H4 (cell line): ENCODE data around the gene MED13L. TPM values are rescaled to one million over a fixed set of nuclear protein-coding genes. Genes with fewer than 3 reads are reported as not detected.

Experiments
- DNase-seq: peaks from one replicate; pipeline ENCODE4 v3.0.0-alpha.2; 2015; ENCODE audit warnings: low spot score
- total RNA-seq: library from RNA; depleted of rRNA; stranded (reverse); fragments of >200 nt; shearing (Covaris generic); gene quantifications from 2 replicates; pipeline ENCODE4 v1.2.3, GENCODE V29; 2014

MED13L gene
- total RNA-seq, 1 experiment from 2014 or later, result 19.7 TPM

DNA sequence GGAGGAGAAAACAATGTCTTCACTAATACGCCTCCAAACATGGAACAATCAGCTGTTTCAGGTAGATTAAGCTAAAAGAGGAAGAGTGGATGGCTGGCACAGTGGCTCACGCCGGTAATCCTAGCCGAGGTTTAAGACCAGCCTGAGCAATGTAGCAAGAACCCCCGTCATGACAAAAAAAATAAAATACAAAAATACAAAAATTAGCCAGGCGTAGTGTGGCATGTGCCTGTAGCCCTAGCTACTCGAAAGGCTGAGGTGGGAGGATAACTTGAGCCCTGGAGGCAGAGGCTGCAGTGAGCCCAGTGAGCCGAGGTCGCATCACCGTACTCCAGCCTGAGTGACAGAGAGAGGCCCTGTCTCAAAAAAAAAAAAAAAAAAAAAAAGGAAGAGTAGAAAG is 1.2 kb upstream of the MED13L start:
- DNase-seq, result no peak

DNA sequence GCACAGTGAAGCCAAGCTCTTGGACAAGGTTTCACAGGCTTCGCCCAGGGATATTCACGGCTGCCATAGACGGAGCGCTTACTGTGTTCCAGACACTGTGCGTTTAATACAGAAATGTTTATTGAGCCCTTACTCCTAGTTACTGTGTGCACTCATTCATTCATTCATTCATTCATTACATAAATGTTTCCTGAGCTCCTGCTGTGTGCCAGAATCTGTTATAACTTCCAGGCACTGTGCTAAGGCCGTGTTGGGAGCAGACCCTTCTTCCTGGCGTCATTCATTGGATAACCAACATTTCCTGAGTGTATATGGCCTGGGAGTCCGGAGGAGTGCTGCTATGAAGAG is 760 bp upstream of the MED13L start:
- DNase-seq, result no peak

DNA sequence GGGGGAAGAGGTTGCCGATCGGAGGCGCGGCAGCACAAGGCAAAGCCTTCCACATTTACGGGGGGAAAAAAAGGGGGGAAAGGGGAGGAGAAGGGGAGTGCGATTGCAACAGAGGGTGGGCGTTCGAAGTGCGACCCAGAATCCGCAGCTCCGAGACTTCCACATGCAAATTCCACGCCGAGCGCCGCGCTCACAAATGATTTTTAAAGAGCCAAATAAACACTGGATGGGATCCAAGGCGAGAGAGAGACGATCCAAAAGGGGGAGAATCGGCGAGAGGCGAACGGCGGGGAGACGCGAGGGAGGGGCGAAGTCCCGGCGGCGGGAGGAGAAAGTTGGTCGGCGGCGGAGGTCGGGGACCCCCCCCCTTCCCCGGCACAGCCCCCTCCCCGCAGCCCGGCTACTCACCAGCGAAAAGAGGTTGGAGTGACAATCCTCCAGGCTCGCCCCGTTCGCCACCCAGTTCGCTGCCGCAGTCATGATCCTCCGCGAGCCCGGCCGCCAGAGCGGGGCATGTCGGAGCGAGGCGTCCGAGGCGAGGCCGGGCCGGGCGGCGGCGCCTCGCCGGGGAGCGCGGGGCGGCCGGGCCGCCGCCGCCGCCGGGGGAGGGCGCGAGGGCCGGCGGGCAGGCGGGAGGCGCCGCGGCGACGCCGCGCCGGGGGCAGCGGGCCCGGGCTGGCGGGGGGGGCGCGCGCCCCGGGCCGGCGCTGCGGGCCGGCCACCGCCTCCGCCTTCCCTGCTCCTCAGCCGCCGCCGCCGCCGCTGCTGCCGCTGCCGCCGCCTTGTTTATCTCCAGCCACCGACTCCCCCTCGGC is 634 bp downstream of the MED13L start:
- DNase-seq, result peak; percentile 36

DNA sequence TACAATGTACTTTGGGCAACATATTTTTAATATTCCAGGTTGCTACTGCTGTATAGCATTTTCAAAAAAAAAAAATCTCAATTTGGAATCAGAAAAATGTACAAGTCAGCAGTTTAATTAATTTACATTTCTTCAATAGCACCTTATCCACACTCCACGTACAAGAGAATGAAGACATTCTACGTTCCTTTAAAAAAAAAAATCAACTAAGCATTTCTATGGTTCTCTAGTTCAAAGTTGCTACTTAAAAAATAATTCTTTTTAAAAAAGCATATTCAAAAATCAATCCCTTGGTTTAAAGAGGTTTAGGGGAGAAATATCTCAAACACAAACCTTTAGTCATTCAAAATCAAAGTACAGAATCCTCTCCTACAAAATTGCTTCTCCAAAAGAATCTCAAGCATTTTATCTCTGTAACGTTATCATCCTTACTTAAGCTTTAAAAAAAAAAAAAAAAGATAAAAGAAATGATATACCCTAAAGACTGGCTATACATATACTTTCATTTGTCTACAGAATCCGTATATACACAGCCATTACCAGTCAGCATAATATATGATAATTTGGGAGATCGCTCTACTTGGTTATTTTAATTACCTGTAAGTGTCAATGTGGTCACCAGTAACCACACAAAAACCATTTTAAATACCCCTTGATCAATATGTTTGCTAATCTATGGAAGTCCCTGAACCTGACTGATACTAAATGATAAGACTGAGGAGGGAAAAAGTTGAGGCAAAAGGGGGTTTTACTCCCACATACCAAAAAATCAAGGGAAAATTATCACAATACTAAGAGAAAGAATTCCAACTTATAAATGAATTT is 2.7 kb downstream of the MED13L start:
- DNase-seq, result no peak

GRCh38 chr12:116273813-116274550 is 3.5 kb downstream of the MED13L start:
- no peak for DNase-seq

- no peak for DNase-seq
Observed at GRCh38 chr12:116267948-116268347, 9.5 kb downstream of the MED13L start.

- DNase-seq, result no peak
Observed at GRCh38 chr12:116266631-116267349, 10.7 kb downstream of the MED13L start.

- DNase-seq, result no peak
Observed at GRCh38 chr12:116266168-116266601, 11.3 kb downstream of the MED13L start.

GRCh38 chr12:116265351-116266147 is 11.9 kb downstream of the MED13L start:
- no peak for DNase-seq

GRCh38 chr12:116264525-116265070 is 12.9 kb downstream of the MED13L start:
- DNase-seq, result no peak

DNA sequence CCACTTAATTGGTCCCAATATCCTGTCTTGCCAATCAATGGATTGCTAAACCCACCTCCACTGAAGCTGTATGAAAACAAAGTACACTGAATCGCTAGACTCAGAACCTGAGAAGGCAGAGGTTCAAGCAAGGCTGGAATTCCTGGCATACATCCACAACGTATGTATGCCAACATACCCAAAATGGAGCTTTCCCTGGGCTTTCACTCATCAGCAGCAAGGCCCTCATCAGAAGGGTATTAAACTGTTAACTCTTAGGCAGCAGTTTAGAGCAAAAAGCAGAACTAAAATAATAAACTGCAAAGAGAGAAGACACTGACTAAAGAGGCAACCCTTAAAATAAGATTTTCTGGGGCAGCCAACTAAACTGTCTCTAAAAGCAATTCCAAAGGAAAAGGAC is 13.6 kb downstream of the MED13L start:
- DNase-seq, result no peak

GRCh38 chr12:116263431-116263830 is 14.1 kb downstream of the MED13L start:
- DNase-seq, result no peak

GRCh38 chr12:116262741-116263140 is 14.8 kb downstream of the MED13L start:
- no peak for DNase-seq

GRCh38 chr12:116261525-116262100 is 15.9 kb downstream of the MED13L start:
- DNase-seq, result no peak

DNA sequence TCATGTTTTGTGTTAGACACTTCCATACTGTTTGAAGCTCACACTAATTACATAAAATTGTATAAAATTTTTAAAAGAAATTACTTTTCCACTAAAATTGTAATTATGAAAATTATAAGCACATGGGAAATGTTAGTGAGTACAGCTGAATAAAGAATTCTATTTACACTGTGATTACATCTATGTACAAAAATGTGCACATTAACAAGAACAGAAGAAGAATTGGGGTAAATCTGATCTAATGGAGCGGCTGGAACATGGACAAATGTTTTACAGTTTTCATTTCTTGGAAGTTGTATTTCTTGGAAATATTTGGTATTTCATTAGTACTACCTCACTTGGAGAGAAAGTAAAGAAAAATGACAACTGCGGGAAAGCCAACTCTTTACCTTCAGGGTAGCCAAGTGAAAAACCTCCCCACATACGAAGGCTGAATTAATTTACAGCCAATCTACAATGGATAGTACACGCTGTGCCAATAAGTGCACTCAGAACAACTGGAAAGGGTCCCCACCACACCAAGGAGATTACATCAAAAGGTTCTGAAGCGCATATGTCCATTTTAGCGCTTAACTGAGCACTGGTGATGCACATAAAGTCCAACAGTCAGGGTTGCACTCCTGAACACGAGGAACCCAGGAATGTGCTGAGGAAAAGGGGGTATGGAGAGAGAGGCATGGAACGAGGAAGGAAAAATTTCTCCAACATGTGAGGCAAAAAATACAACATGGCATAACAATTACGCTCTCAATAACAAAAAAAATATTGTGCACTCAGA is 17.5 kb downstream of the MED13L start:
- no peak for DNase-seq

DNA sequence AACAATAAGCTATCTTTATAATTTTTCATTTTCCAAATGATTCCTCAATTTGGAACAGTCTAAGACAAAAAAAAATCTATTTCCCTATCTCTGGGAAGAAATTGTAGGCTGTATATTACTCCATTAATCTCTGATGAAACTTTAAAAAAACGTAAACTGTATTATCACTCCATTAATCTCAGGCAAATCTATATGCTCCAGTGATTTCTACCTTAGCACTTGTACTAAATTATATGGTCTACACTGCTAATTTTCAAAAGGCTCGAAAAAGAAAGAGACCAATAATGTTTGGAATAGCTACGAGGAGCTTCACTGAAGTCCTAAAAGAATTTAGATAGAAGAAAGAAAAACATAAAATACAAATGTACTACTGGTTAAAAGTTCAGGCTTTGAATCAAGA is 19.7 kb downstream of the MED13L start:
- no peak for DNase-seq

DNA sequence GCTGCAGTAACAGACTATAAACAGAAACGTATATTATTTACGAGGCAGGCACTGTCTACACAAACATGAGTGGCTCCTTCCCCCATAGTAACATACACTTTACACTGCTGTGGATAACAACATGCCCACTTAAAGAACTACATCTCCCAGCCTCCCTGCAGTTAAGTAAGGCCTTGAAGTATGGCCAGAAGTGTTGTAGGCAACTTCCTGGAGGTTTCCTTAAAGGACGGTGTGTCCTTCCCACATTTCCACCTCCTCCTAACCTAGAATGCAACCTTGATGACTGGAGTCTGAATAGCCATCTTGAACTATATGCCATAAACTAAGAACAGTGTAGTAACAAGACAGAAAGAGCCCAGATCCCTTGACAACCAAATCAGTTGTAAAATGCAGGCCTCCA is 20.3 kb downstream of the MED13L start:
- DNase-seq, result peak; percentile 39

DNA sequence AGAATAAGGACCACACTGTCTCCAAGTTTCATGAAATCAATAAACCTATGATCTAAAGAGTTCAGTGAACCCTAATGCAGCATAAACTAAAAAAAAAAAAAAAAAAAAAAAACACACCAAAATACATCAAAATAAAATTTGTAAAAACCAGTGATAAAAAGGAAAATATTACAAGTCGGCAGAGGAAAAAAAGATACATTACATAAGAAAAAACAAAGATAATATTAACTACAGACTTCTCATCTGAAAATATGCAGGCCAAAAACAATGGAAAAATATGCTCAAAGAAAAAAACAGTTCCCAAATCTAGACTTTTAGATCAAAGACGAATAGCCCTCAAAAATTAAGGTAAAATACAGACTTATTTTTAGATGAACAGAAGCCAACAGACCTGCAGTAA is 27.6 kb downstream of the MED13L start:
- DNase-seq, result no peak

DNA sequence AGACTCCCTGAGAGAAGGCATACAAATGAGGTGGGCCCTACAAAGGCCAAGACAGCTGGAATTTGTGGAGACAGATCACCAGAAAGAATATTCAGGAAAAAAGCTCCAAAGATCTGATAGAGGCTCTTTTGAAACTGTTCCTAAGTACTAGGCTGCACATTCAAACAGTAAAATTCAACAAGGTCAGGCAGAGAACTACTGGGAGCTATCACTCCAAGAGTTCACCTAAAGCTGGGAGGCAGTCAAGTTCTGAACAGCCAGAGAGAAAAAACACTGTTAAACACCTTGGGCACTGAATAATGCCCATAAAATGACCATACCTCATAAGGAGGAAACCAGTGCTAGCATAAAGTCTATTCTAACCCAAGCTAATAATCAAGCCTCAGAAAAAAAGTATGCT is 28.6 kb downstream of the MED13L start:
- no peak for DNase-seq
